Measurements from ENCODE around the gene ALDH1L2.
"Not testable (repeated sequence)": the region's sequence is repeated elsewhere in the genome, so short reads cannot be mapped to it uniquely, and the experiment has no call there.

ALDH1L2 gene

DNA sequence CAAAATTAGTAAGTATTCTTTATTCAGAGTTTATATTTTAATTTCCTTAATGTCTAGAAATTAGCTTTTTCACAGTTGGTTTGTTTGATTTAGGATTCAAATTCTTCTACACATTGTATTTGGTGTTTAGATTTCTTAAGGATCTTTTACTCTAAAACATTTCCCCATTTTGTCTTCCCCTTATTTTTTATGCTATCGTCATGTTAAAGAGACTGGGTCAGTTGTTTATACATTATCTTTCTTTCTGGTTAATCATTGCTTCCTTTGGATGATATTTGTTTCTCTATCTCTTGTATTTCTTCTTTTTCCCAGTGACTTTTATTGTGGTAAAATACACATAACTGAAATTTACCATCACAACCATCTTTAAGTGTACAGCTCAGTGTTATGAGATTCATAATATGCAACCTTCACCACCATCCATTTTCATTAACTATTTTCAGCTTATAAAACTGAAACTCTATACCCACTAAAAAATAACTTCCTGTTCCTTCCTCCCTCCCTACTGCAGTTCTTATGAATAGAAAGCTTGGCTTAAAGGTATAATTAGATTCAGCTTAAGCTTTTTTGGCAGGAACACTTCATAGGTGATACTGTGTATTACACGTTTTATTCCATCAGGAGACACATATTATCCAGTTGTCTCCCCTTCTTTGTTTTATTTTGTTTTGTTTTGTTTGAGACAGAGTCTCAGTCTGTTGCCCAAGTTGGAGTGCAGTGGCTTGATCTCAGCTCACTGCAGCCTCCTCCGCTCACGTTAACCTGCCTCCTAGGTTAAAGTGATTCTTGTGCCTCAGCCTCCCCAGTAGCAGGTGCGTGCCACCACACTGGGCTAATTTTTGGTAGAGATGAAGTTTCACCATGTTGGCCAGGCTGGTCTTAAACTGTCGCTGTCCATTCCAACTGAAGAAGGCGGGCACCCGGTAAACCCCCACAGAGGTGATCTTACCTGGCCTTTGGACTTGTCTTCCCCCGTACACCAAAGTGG is 53.1 kb downstream of the ALDH1L2 start:
- DNase-seq = no peak

DNA sequence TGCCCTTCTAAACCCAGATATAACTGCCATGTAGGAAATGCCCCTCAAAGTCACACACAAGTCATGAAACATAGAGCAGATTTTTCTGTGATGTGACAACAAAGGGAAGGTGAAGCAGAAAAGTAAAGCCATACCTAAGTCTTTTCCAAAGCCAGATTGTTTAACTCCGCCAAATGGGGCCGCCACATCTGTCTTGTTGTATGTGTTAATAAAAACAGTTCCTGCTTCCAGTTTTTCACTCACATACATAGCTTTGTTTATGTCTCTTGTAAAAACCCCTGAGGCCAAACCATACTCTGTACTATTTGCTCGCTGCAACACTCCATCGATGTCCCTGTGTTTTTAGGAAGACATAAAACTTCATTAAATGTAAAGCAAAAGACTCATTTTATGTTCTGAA is 57.8 kb downstream of the ALDH1L2 start:
- no peak for DNase-seq

DNA sequence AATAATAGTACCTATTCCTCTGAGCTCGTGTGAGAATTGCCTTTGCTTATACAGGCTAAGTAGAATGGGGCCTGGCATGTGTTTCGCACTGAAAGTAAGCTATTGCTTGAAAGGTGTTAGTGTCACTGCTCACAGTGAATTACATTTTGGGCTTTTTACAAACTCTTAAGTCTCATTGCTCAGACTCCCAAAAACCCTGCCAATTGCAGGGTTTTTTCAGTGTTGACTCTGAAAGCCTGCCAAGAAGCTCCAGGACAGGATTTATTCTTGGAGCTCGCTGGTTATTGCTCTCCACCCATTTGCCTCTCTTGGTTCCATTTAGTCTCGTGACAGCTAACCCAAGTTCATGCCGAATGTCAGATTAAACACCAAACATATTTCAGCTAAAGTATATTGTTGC is 58.4 kb downstream of the ALDH1L2 start:
- DNase-seq = no peak

DNA sequence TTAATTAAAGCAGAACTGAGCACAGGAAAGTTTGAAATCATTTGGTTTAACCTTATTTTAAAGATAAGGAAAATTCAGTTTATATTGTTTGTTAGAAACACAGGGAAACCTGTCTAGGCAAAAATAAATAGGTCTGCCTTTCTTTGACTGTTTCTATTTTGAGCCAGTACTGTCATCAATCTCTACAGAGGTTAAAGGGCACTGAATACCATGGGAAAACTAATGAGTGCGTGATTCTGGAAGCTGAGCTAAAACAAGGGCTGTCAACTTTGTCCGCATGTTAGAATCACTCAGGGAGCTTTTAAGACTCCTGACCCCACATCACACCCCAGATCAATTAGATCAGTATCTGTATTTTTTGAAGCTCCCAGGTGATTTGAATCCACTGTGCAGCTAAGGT is 59.3 kb downstream of the ALDH1L2 start:
- no peak for DNase-seq

DNA sequence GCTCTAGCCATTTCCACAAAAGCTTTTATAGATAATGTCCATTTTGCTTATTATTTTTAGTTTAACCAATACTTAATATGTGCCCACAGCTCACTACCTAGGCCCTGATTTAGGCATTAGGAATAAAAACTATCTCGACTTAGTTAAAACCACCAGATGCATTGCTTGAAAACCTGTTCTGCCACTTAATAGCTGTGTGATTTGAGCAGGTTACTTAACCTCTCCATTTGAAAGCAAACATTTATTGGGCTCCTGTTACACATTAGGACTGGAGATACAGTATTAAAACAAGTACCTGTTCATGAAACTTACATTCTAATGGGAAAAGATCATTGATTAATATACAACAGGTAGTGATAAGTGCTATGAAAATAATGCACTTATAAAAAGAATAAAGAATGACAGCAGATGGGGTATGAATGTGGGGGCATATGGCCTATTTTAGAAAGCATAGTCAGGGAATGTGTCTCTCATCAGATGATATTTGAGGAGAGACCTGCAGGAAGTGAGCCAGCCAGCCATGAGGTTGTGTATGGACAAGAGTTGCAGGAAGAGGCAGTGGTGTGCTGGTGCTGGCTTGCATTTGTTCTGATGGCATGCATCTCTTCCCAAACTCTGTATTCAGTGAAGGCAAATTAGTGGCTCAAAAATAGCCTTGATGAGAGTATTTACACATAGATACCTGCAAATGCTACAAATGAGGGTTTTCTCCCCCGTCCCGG is 63.9 kb downstream of the ALDH1L2 start:
- DNase-seq = no peak

DNA sequence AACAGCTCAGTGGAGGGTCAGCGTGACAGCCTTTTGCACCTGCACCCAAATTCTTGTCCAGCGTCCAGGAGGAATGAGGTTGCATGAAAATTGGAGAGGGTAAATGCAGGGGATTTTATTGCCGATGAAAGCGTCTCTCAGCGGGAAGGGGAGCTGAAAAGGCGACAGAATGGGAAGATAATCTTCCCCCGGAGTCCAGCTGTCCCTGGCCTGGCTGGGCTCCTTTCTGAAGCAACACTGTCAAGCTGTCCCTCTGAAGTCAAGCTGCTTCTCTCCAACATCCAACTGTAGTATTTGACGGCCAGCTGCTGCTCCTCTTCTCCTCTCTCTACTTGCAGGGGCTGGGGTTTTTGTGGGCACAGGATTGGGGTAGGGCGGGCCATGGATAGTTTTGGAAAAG is 65.5 kb downstream of the ALDH1L2 start:
- no peak for DNase-seq

DNA sequence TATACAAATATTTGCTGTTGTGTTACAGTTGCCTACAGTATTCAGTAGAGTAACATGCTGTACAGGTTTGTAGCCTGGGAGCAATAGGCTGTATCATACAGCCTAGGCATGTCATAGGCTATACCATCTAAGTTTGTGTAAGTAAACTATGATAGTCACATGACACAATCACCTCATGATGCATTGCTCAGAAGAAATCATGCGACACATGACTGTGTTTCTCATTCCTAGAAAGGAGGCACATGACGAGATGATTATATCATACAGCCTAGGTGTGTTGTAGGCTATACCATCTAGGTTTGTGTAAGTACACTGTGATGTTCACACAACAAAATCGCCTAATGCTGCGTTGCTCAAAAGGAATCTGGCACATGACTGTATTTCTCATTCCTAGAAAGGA is 66.2 kb downstream of the ALDH1L2 start:
- DNase-seq = no peak

DNA sequence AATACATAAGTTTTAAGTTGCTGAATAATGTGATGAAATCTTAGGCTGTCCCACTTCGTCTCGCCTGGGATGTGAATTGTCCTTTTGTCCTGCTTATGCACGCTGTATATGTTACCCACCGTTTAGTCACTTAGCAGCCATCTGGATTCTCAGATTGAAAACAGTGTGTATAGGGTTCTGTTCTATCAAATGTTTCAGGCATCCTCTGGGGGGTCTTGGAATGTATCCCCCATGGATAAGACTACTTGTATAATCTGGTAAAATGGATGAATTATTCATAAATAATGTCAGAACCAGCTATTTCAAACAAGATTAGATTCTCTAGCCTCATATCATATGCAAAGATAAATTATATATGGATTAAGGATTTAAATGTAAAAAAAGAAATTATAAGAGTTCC is 68.7 kb downstream of the ALDH1L2 start:
- DNase-seq = no peak

DNA sequence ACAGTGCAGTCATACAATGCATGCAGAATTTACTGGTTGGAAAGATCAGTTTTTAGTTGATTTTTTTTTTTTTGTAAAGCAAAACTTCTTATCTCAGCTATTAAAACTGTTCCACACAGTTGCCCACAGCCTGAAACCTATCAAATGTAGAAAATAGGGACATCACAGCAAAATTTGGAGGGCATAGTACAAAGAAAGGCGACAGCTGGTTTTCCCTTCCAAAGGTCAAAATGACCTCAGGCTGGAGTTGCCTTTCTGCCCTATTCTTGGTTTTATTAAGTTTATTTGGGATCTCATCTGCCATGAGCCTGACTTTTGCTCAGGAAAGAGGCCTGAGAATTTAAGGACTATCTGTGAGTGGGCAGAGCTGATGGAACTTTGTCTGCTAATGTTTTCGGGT is 69.7 kb downstream of the ALDH1L2 start:
- DNase-seq = no peak

DNA sequence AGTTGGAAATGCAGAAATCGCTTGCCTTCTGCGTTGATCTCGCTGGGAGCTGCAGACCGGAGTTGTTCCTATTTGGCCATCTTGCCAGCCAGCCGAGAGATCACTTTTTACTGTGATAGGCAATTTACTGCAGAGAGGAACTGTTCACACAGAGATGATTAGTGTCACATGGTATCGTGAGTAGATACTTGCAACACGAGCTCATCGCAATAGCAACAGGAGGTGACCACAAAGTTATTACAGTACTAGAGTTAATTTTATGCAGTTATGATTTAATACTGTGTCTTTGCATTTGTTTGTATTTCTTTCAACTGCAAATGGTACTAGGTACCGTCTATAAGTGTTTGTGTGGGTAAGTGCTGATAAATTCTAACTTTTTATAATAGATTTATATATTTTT is 70.4 kb downstream of the ALDH1L2 start:
- DNase-seq = no peak

DNA sequence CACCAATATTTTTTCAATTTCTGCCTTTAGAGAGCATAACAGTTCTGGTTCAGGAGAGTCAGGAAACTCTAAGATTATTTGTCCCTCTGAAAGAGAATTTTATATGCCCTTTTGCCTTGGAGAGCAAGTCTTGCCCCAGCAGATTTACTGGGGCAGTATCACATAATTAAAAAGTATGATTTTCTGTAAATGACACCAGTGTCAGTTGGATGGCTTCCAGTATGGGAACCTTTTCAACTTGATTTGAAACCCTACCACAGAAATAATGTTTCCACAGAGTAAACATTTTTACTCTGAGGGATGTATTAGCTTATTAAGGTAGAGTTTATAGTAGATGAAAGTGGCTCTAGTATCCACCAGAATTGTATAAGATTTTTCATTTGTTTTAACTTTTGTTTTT is 82.8 kb downstream of the ALDH1L2 start:
- no peak for DNase-seq

DNA sequence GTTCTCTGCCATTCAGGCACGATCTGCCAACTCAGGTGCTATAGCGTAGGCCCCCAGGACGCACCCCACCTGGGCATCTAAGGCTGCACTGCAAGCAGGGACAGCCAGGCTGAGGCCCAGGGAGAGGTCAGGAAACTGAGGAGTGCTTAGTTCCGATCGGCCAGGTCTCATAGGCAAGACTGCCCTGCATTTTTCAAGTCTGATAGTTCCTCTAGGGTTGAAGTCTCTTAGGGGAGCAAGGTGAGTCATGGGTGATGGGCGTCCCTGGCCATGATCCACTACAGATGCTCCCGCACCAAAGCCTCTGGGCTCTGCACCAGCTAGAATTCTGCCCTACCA is 84.9 kb downstream of the ALDH1L2 start:
- DNase-seq = no peak

DNA sequence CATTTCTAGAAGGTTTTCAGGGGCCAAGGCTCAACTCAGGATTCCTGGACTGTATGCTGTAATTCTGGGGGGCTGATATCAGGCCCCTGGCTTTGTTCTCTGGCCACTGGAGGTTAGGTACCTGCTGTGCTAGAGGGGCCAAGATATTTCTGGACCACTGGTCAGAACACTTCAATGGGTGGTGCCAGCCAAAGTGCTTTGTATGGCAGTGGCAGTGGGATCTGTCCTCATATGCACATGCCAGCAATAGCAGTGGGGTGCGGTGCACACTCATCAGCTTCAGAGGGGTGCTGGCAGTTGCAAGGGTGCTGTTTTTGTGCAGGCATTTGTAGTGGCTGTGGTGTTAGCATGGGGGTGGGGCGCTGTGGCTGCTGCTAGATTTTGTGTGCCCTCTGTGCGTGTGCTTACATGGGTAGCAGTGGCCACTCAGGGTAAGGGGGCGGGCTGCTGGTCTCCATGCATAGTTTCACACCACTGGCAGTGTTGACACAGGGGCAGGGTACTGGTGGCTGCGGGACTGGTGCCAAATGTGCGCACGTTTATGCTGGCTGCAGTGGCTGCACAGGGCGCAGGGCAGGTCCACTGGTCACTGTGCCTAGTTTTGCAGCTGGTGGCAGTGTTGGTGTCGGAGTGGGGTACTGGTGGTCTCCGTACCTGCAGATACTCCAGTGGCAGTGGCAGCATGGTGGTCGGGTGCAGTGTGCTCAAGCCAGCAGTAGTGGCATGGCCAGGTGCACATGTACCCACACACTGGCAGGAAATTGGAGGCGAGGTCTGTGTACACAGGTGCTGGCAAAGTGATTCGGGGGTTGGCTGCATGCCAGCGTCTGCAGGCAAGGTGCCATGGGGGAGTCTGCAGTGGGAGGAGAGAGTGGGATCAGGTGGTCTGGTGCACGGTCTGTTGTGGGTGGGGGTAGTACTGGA is 85.6 kb downstream of the ALDH1L2 start:
- DNase-seq = no peak

DNA sequence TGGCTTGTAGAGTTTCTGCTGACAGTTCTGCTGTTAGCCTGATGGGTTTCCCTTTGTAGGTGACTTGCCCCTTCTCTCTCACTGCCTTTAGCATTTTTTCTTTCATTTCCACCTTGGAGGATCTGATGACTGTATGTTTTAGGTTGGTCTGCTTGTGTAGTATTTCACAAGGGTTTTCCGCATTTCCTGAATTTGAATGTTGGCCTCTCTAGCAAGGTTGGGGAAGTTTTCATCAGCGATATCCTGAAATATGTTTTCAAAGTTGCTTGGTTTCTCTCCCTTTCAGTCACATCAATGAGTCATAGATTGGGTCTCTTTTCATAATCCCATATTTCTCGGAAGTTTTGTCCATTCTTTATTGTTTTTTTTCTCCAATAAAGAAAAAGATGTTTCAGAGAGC is 86.7 kb downstream of the ALDH1L2 start:
- DNase-seq = no peak

DNA sequence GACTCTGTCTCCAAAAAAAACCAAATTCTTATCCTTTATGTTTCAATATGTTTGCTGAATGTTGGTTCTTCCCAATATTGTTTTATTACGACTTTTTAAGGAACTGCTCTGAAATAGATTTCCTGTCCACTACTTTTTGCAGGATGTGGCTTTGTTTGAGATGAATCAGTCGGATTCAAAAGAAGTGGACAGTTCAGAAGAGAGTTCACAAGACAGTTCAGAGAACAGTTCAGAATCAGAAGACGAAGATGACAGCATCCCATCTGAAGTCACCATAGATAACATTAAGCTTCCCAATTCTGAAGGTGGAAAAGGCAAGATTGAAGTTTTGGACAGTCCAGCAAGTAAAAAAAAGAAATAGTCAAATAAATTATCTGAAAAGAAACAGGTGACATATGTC is 89.9 kb downstream of the ALDH1L2 start:
- no peak for DNase-seq

DNA sequence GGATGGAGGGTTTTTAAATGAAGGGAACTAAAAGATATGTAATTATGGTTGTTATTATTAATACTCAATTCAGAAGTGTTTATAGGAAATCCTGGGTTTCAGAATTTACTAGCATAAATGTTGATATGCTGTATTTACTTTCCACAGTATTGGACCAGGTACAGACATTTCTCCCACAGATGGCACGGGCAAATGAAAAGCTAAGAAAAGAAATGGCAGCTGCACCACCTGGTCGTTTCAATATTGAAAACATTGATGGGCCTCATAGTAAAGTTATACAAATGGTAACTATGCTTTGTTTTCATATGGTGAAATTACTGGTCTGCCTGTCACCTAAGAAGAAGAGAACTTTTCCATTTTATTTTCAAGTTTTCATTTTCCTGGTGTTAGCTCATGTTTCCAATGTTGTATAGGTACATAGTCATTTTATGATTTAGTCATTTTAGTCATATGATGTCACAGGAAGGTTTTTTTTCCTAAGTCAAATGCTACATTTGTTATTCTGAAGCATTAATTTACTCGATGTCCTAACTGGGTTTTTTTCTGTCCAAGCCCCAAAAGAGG is 92.6 kb downstream of the ALDH1L2 start:
- no peak for DNase-seq

DNA sequence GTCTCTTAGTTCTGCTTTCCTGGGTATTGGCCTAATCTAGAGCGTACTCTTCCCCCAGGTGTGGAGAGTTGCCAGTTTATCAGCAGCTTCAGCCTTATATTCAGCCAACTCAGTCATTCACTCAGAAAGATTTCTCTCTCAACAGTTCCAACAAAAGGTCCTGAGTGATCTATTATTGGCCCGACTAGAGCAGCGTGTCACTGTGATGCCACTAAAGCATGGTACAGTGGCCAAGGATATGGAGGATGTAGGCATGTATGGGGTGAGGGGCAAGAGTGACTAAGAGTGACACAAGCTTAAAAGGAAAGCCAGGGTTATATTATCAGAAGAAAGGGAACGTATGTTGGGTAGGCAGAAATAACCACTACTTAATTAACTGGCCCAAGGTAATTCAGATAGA is 93.3 kb downstream of the ALDH1L2 start:
- DNase-seq = no peak

DNA sequence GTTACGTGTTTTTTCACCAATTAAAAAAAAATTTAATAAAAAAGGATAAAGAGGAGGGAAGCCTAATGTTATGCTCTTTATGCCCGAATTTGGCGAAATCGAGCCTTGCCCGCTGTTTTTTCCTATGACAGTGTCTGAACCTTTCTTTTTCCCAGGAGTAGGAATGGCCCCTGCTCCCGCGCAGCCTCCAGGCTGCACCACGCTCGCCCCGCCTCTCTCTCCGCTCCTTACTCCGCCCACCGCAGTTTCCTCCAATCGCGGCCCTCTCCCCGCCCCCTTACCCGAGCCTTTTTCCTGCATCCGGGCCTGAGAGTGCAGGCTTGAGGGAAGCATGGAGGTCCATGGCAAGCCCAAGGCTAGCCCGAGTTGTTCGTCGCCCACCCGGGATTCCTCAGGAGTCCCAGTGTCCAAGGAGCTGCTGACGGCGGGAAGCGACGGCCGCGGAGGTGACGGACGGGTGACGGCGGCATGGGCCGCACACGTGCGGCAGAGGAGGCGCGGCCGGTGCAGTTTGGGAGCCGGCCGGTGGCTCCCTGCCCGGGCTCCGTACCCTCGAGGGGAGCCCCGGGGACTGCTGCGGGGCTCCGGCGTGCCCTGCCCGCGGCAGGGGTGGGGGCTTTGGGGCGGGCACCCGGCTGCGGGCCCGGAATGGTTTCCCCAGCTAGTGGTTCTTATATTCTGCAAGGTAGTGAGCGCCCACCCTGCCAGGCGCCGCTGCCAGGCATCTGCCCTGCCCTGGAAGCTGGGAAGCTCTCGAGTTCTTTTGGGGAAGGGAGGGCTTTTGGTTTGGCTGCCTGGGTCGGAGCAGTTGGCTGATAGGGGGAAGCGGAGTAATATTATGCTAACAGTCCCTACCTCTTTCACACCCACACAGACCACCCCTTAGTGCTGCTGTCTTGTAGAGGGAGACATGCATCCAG is 98.0 kb downstream of the ALDH1L2 start, which contains the start of gene NOPCHAP1:
Gene NOPCHAP1, plus strand, starts transcription at position 295 of the 920 bp plus-strand sequence. Its CDS starts 37 bp downstream, at position 332.
- peak; percentile 8 for DNase-seq

DNA sequence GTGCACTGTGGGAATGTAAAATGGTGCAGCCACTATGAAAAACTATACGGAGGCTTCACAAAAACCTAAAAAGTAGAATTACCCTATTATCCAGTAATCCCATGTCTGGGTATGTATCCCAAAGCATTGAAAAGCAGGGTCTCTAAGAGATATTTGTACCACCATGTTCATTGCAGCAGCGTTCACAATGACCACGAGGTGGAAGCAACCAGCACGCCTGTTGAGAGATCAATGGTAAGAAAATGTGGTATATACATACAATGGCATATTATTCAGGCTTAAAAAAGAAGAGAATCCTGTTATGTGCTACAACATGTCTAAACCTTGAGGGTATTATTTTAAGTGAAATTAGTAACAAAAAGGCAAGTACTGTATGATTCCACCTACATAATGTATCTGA is 99.1 kb downstream of the ALDH1L2 start:
- DNase-seq = no peak

DNA sequence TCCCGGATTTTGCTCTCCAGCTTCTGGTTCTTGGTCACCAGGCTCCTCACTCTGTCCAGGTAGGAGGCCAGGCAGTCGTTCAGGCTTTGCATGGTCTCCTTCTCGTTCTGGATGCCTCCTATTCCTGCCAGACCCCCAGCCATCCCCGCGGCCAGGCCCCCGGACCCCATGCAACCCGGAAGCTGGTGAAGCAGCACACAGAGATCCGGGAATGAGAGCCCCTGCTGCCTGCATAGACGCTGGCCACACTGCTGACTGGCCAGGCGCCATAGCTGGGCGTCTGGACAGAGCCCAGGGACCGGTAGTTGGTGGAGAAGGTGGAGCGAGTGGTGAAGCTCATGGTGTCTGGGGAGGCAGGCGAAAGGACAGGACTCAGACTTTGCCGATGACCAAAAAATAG is 106.6 kb downstream of the ALDH1L2 start:
- DNase-seq = not testable (repeated sequence)

DNA sequence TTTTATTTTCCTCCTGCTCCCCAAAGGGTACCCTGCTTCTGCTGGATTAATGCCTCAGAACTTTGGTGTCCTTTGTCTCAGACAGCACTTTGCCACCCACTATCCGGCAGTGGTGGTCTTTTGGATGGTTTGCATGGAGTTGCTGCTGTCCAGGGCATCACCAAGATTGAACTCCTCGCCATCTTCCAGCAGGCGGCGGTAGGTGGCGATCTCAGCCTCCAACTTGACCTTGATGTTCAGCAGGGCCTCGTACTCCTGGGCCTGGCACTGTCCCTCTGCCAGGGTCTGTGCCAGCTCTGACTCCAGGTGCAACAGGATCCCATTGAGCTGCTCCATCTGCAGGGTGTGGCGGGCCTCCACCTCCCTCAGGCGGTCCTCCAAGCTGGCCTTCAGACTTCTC is 107.6 kb downstream of the ALDH1L2 start:
- DNase-seq = no peak
